ENCODE results near the gene MACO1.

MACO1 gene

DNA sequence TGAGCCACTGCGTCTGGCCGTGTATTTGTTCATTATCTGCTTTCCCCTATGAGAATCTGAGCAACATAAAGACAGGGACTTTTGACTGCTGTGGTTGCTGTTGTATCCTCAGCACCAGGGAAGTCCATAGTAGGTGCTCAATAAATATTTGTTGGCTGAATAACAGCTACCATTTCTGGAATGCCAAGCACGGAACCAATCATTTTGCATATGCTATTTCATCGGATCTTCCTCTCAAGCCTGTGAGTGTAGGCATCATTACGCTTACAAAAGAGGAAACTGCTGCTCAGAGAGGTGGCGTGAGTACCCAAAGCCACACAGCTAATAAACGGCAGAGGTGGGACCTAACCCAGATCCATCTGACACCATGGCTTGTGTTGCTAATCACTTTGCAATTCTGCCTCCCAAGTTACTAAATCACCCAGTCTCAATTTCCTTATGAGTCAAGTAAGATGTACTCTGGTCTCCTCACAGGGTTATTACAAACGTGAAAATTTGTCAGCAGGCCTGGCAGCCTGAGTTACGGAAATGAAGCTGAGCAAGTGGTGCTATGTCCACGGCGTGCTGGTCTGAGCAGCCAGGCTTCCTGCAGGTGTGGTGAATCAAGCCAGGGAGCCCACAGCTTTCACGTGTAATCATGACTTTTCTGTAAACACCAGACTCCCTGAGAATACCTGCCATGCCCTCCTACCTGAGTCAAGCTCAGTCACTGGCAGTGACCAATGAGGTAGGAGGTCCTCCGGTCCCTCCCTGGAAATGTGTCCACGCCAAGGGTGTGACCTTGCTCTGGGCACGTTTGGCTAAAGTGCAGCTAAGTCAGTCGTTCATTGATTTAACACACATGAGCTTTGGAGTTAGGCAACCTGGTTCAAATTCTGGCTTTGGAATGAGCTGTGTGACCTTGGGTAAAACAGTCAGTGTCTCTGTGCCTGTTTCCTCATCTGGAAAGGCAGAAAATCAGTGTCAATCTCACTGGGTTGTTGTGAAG lies 5.3 kb upstream of the MACO1 start:
- DNase-seq (ENCODE audit: low read depth, low spot score), result no peak
- POLR2A ChIA-PET, result interaction anchor here (0.6 kb wide), 1 partner anchor 172 kb away, joined by 3 read pairs; no protein-coding TSS in a partner anchor
- CTCF ChIA-PET, result interaction anchor here (1.2 kb wide), 1 partner anchor 96 kb away, joined by 5 read pairs; no protein-coding TSS in a partner anchor
- no peak overlapping the region for H3K4me3 ChIP-seq (ENCODE audit: low read depth, low read length)
- TF ChIP-seq, protein P1, sequence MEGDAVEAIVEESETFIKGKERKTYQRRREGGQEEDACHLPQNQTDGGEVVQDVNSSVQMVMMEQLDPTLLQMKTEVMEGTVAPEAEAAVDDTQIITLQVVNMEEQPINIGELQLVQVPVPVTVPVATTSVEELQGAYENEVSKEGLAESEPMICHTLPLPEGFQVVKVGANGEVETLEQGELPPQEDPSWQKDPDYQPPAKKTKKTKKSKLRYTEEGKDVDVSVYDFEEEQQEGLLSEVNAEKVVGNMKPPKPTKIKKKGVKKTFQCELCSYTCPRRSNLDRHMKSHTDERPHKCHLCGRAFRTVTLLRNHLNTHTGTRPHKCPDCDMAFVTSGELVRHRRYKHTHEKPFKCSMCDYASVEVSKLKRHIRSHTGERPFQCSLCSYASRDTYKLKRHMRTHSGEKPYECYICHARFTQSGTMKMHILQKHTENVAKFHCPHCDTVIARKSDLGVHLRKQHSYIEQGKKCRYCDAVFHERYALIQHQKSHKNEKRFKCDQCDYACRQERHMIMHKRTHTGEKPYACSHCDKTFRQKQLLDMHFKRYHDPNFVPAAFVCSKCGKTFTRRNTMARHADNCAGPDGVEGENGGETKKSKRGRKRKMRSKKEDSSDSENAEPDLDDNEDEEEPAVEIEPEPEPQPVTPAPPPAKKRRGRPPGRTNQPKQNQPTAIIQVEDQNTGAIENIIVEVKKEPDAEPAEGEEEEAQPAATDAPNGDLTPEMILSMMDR (IDR thresholded peaks at IDR 0.05; ENCODE audit: insufficient read depth, low read length, missing control alignments), result no peak

DNA sequence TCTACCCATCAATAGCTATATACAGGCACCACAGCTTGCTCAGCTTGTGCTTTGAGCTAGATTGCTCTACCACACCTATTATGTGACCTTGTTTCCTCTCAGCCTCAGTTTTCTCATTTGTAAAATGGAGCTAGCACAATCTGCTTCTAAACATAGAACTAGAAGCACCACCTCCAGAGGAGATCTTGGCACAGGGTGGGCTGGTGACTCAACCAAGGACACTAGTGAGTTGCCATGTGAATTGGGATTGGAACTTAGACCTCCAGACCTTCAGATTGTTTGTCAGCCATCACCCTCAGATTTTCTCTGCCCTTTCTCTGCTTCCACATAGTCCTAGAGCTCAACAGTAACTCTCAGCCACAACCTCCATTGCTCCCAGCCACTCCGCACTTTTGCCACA lies 3.0 kb upstream of the MACO1 start:
- TF ChIP-seq, protein P1 (IDR thresholded peaks at IDR 0.05; ENCODE audit: insufficient read depth, low read length, missing control alignments), result no peak
- no peak for DNase-seq (ENCODE audit: low read depth, low spot score)
- H3K4me3 ChIP-seq (ENCODE audit: low read depth, low read length), result no peak overlapping the region
- ChIA-PET CTCF (interaction anchor here (0.6 to 2.5 kb wide), 5 partner anchors 13 to 370 kb away, joined by 3 to 13 read pairs (median 3); no protein-coding TSS in a partner anchor), POLR2A (no interaction called here)

DNA sequence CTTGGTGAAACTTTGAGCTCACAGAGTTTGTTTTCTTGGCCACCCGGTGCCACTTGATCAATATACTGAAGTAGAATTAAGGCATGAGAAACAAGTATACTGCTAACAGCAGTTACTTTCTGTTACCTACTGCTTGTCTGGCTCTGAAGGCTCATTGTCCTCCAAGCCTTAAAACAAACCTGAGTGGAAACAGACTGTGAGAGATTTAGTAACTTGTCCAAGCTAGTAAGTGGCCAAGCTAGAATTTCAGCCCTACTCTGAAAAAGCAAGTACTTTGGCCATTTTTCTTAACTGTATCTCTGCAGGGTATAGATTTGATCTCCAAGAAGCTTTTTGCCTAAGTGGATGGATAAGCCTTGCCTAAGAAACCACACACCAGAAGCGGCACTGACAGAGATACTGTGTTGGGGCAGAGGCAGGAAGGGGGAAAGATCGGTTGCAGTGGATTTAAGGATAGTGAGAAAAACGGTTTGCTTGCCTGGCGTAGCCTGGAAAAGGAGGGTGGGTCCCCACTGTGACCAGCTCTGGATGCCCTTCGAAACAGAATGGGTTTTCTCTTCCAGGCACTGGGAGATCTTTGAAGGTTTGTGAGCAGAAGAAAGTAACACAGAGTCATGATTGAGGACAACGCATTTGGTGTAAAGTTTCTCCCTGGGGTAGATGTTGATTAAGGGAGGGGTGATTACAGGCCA lies 2.1 kb upstream of the MACO1 start:
- TF ChIP-seq, protein P1 (IDR thresholded peaks at IDR 0.05; ENCODE audit: insufficient read depth, low read length, missing control alignments), result no peak
- POLR2A ChIA-PET, result no interaction called here
- H3K4me3 ChIP-seq (ENCODE audit: low read depth, low read length), result no peak overlapping the region
- DNase-seq (ENCODE audit: low read depth, low spot score), result no peak
- CTCF ChIA-PET, result interaction anchor here (1.0 to 2.5 kb wide), 3 partner anchors 12 to 189 kb away, joined by 3 to 13 read pairs (median 3); no protein-coding TSS in a partner anchor

DNA sequence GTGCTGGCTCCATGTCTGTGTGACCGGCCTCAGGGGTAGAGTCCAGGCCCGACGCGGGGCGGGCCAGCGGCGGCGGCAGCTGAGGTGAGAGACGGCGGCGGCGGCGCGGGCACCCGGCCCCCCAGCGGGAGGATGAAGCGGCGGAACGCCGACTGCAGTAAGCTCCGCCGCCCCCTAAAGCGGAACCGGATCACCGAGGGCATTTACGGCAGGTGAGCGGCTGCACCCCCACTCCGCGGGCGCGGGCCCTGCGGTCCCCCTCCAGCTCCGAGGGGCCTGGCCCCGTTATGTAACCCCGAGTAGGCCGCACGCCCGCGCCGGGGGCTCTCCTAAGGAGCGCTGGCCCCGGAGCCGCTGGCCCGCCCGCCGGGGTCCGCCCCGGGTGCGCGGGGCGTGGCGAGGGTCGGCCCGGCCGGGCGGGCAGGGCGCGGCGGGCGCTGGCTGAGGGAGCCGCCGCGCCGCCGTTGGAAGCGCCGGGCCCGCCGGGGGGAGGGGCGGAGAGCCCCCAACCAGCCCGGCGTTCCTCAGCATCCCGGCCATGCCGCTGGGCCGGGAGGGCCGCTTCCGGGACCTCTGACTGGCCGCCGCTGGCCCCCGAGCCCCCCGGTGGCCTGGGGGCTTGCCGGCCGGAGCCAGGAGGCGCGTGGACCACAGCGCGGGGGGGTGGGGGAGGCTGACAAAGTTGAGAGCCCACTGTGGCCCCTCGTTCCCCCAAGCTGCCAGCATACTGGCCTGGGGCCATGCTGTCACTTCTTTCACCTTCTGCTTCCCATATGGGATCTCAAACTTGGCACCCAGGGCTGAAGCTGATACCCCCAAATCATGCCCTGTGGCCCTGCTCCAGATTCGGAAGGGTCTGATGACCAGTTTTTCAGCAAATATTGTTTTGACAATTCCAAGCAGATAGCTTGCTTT lies 527 bp downstream of the MACO1 start:
- DNase-seq (ENCODE audit: low read depth, low spot score), result no peak
- H3K4me3 ChIP-seq (ENCODE audit: low read depth, low read length), result peak overlapping the region; percentile 80
- POLR2A ChIA-PET, result interaction anchor here (1.2 kb wide), 2 partner anchors 12 to 70 kb away, joined by 4 to 6 read pairs; no protein-coding TSS in a partner anchor
- CTCF ChIA-PET, result interaction anchor here (1.1 to 2.3 kb wide), 4 partner anchors 29 to 89 kb away, joined by 3 to 8 read pairs (median 3); no protein-coding TSS in a partner anchor
- TF ChIP-seq, protein P1 (IDR thresholded peaks at IDR 0.05; ENCODE audit: insufficient read depth, low read length, missing control alignments), result no peak

DNA sequence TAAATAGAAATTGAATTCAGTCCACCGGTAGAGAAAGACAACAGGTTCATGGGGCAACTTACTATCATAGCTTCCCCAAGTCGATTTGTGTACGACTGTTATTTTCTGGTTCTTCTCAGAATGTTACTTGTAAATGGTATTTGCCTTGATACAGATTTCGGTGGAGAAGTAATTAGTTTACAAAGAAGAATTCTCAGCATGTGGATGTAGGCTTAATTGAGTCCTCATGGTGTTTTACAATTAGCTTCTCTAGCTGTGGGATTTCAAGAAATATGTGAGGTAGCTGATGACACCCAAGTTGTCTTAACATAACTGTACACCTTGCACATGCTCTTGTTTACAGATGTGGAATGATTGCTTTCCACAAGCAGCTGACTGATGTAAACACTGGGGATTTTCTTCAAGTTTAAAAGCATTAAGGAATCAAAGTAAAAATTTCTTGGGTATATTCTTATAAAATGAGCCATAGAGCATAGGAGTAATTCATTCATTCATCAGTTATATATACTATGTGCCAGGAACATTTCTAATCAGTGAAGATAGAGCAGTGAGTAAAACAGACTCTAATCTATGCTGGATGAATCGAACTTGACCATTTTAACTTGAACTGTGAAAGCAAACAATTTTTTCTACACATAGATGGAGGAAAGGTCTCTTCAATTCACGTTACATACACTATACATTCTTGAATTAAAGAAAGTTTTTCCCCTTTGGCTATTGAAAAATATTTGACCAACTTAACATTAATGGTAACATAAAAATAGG lies 1.4 kb downstream of the MACO1 start:
- DNase-seq (ENCODE audit: low read depth, low spot score), result no peak
- ChIA-PET CTCF (interaction anchor here (1.6 to 2.3 kb wide), 2 partner anchors 55 to 88 kb away, joined by 3 to 8 read pairs; no protein-coding TSS in a partner anchor), POLR2A (interaction anchor here (1.2 kb wide), 2 partner anchors 11 to 69 kb away, joined by 4 to 6 read pairs; no protein-coding TSS in a partner anchor)
- H3K4me3 ChIP-seq (ENCODE audit: low read depth, low read length), result peak overlapping the region; percentile 80
- TF ChIP-seq, protein P1 (IDR thresholded peaks at IDR 0.05; ENCODE audit: insufficient read depth, low read length, missing control alignments), result no peak

All from AG04449 (cell line).